ENCODE results near the gene C2CD3.
"Not testable (repeated sequence)": the region's sequence is repeated elsewhere in the genome, so short reads cannot be mapped to it uniquely, and the experiment has no call there.

C2CD3 gene

DNA sequence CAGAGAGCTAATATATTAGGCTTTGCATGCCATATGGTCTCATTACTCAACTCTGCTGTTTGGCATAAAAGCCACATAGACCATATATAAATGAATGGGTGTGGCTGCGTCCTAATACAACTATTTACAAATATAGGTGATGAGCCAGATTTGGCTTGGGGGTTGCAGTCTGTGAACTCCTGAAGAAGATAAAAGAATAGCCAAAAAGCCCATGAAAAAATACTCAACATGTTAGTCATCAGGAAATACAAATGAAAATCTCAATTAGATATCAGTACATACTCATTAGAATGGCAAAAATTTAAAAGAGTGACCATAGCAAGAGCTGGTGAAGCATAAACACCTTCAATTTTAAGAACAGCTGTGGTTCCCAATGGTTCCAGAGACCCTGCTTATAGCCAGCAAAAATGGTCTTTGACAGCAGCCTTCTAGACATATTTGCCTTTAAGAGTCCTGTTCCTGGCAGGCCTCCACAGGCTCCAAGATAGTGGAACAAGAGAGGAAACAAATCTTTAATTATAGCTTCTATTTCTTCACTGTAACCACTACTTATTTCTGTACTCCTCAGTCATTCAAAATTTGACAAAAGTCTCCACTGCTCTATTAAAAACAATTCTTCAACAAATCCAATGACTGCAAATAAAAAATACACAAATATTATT, 16.1 kb downstream of the C2CD3 start:
- DNase-seq = no peak

DNA sequence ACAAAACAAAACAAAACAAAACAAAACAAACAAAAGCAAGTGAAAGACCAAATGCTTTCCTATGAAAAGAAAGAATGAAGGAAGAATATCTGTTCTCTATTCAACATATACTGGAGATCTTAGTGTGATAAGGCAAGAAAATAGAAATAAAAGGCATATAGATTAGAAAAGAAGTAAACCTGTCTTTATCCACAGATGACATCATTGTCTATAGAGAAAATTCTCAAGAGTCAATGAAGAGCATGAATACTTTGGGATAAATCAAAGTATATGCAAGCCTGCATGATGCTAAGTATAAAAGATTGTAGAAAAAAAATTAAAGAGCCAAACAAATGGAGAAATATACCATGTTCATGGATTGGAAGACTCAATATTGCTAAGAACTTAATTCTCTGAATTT, 17.6 kb downstream of the C2CD3 start:
- no peak for DNase-seq

- DNase-seq = no peak
Observed at GRCh38 chr11:74147199-74147929, 23.4 kb downstream of the C2CD3 start.

DNA sequence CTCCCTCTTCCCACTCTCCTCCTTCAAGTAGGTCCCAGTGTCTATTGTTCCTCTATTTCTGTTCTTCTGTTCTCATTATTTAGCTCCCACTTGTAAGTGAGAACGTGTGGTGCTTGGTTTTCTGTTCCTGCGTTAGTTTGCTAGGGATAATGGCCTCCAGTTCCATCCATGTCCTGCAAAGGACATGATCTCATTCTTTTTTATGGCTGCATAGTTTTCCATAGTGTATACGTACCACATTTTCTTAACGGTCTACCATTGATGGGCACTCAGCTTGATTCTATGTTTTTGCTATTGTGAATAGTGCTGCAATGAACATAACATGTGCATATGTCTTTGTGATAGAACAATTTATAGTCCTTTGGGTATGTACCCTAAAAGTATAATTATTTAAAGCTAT, 26.2 kb downstream of the C2CD3 start:
- no peak for DNase-seq

- no peak for DNase-seq
Observed at GRCh38 chr11:74142624-74143023, 28.2 kb downstream of the C2CD3 start.

GRCh38 chr11:74141908-74142307, 28.9 kb downstream of the C2CD3 start:
- DNase-seq = no peak

DNA sequence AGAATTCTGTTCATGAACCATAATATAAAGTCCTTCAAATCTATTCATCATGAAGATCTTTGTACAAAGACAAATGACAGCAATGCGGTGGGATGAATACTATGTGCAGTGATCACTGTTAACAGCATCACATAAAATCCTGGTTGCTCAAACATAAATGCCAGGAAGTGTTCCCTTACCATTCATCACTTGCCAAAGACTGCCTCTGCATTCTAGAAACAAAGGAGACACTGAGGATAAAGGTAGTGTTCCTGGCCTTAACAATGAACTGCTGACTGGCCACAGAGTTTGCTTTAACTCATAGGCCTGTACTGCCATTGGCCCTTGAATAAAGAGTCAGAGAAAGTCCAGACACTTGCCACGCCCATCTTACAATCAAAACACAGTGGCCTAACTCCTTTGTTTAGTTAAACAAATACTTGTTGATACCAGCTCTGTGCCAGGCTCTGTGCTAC, 29.5 kb downstream of the C2CD3 start:
- DNase-seq = no peak

- not testable (repeated sequence) for DNase-seq
Observed at GRCh38 chr11:74139919-74140431, 30.8 kb downstream of the C2CD3 start.

DNA sequence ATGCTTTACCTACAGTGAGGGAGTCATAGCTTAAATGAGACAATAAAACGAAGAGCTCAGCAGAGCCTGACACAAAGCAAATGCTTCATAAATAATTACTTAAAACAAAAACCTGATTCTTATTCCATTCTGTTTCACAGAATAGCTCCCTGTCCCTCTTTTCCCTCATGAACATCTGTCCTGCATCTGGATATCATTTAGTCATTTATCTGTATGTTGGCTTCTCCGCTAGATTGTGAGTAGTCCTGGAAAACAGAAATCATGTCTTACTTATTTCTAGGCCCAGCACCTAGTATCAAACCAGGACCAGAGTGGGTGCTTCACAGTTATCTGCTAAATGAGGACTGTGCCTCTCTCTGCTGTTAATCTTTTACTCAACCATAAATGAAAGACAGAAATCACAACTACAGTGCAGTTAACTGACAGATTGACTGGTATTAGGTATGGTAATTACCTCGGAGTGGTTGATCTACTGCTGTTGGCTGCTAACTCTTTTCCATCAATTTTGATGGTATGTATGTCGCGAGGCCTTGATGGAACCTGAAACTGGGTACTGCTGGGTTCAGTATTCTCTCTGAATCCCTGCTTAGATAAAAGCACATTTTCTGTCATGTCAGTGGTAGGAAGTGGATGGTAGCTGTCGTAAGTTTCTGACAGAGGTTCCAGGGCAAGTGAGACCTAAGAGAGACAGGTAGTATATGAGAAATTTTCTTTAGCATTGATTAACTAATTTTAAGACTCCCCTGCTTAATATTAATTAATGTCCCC, 31.5 kb downstream of the C2CD3 start:
- DNase-seq = no peak

- no peak for DNase-seq
Observed at GRCh38 chr11:74138572-74138971, 32.2 kb downstream of the C2CD3 start.

DNA sequence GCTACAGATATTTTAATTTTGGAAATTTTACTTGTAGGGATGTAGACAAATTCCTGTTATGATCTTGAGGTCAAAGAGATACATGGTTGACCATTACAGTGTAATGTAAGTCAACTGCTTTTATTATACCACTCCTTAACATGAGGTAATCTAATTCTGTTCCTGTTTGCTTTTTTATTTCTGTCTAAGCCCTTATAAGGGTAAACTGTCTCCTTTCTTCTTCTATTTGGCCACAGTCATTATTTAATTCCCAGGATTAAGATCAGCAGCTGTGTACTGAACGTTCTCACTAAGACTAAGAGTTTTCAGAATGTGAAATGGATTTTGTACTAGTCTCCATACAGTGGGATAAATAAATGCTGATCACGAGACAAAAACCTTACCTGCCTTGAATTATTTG, 32.8 kb downstream of the C2CD3 start:
- DNase-seq = no peak

DNA sequence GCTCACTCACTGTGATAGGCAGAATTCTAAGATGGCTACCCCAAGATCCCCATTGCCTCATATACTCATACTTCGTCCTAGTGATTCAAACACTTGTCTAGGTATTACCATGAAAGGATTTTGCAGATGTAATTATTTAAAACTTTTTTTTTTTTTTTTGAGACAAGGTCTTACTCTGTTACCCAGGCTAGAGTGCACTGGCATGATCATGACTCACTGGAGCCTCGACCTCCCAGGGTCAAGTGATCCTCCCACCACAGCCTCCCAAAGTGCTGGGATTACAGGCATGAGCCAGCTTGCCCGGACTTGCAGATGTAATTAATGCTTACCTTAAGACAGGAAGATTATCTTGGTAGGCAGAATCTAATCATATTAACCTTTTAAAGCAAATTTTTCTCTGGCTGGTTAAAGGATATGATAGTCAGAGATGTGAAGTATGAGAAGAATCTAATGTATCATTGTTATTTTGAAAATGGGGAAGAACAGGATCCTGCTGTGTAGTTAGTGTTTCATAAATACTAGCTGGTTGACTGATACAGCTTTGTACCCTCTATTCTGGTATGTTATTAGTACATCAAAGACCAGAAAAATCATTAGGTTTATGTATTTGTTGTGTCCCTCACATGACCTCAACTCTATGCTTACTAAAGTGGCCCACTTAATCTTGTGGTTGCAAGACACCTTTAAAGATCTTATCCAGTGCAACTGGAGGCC, 35.5 kb downstream of the C2CD3 start:
- no peak for DNase-seq

GRCh38 chr11:74134661-74135060, 36.1 kb downstream of the C2CD3 start:
- no peak for DNase-seq

DNA sequence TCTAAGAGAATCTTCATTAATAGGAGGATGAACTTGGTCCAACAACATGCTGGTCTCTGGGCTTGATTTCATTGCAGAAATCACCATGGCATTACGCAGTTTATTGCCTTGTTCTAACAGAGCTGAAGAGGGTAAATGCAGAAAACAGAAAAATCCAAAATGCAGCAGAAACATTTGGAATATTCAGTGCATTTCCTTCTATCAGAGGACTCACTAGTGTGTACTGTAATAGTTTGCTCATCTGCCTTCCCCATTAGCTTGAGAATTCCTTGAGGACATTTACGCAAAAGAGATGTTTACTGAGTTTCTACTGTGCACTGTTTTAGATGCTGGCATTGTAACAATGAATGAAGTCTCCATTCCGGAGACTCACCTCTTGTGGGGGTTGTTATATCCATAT, 37.4 kb downstream of the C2CD3 start:
- DNase-seq = no peak

DNA sequence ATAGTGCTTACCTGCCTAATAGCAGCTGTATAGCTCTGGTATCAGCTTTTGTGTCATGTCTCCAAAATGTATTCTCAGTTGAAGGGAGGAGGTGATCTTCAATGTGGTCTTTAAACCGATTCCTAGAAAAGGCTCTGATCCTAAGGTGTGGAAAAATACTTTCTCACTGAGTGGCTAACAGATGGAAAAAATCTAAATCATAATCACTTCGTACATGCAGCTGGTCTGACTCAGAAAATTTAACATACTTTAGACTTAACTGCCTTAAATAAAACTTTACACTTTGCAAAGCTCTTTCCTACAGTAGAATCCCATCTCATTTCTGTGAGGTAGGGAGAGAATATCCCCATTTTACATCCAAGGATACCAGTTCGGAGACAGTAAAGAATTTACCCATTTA, 38.0 kb downstream of the C2CD3 start:
- no peak for DNase-seq

GRCh38 chr11:74129121-74129520, 41.7 kb downstream of the C2CD3 start:
- not testable (repeated sequence) for DNase-seq

DNA sequence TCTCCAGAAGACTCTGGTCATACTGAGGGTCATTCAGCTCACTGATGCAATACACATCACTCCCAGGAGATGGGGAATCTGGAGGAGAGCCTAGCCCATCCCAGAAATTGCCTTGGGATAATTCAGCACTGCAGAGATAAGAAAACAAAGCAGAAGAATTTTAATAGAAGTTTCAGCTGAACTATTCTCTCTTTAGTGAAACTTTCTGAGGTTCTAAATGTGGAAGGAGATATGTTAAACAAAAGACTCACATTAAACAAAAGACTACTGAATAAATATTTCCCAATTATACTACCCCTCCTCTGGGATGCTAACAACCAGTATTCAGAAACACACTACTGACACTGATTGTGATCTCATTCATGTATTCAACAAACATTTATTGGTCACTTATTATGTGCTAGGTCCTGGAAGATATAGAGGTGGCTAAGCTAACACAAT, 47.8 kb downstream of the C2CD3 start:
- DNase-seq = no peak

- no peak for DNase-seq
Observed at GRCh38 chr11:74121804-74122203, 49.0 kb downstream of the C2CD3 start.

DNA sequence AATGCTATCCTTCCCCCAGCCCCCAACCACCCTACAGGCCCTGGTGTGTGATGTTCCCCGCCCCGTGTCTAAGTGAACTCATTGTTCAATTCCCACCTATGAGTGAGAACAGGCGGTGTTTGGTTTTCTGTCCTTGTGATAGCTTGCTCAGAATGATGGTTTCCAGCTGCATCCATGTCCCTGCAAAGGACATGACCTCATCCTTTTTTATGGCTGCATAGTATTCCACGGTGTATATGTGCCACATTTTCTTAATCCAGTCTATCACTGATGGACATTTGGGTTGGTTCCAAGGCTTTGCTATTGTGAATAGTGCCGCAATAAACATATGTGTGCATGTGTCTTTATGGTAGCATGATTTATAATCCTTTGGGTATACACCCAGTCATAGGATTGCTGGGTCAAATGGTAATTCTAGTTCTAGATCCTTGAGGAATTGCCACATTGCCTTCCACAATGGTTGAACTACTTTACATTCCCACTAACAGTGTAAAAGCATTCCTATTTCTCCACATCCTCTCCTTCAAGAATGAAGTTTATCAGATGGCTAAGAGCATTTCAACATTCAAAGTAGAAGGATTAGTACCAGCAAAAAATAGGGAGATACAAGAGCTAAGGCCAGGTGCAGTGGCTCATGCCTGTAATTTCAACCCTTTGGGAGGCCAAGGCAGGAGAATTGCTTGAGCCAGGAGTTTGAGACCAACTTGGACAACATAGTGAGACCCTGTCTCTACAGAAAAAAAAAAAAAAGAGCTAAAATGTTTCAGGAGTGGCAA, 50.4 kb downstream of the C2CD3 start:
- not testable (repeated sequence) for DNase-seq

- no peak for DNase-seq
Observed at GRCh38 chr11:74116719-74117118, 54.1 kb downstream of the C2CD3 start.

- DNase-seq = no peak
Observed at GRCh38 chr11:74112877-74113276, 57.9 kb downstream of the C2CD3 start.

DNA sequence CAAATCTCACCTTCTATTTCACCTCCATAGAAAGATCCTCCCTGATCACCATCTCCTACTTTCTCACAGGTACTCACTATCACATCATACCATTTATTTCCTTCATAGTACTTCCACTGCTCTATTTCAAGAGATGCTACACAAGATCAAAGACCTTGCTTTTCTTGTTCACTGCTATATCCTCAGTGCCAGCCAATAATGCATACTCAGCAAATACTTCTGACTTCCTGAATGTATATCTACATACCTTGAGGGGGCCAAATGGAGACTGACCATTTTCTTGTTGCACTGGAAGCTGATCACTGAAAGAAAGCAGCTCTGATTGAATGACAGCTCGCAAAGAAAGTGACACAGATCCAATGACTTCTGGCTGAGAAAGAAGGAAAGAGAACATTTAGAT, 64.7 kb downstream of the C2CD3 start:
- DNase-seq = no peak
